Hepatocyte (in vitro differentiated cells): Measurements from ENCODE around the gene CHRNB4. TPM values are rescaled to one million over a fixed set of nuclear protein-coding genes. Genes with fewer than 3 reads are reported as not detected.

ENCODE experiments used
- DNase-seq: peaks from one replicate; pipeline ENCODE4 v3.0.0-alpha.2; 2016; ENCODE audit warnings: low spot score
- H2AFZ ChIP-seq: fragments of 200-600 bp; sonication (generic); 2 replicates; pipeline ENCODE4 v1.6.0; 2016; ENCODE audit warnings: antibody characterized with exemption, mild to moderate bottlenecking
- H3K27ac ChIP-seq: fragments of 200-600 bp; sonication (generic); 2 replicates; pipeline ENCODE4 v1.5.1; 2016; ENCODE audit warnings: mild to moderate bottlenecking
- H3K27me3 ChIP-seq: fragments of 200-600 bp; sonication (generic); 2 replicates; pipeline ENCODE4 v1.6.1; 2016
- H3K36me3 ChIP-seq: fragments of 200-600 bp; sonication (generic); replicated peaks from 2 replicates; pipeline ENCODE4 v1.5.1; 2016; ENCODE audit warnings: low read depth; ENCODE audit not compliant: insufficient read depth
- H3K4me1 ChIP-seq: fragments of 200-600 bp; sonication (generic); 2 replicates; pipeline ENCODE4 v1.5.1; 2016; ENCODE audit warnings: mild to moderate bottlenecking, moderate library complexity; ENCODE audit not compliant: insufficient read depth
- H3K4me2 ChIP-seq: fragments of 200-600 bp; sonication (generic); 2 replicates; pipeline ENCODE4 v1.6.0; 2016
- H3K4me3 ChIP-seq: fragments of 200-600 bp; sonication (generic); 2 replicates; pipeline ENCODE4 v1.5.1; 2016; ENCODE audit warnings: mild to moderate bottlenecking
- H3K79me2 ChIP-seq: fragments of 200-600 bp; sonication (generic); 2 replicates; pipeline ENCODE4 v1.6.0; 2017; ENCODE audit warnings: mild to moderate bottlenecking
- H3K9me2 ChIP-seq: fragments of 200-600 bp; sonication (generic); replicated peaks from 2 replicates; pipeline ENCODE4 v1.6.0; 2017; ENCODE audit warnings: mild to moderate bottlenecking; ENCODE audit not compliant: insufficient read depth
- H3K9me3 ChIP-seq: fragments of 200-600 bp; sonication (generic); 2 replicates; pipeline ENCODE4 v1.5.1; 2016; ENCODE audit warnings: low read depth, mild to moderate bottlenecking
- H4K20me1 ChIP-seq: fragments of 200-600 bp; sonication (generic); 2 replicates; pipeline ENCODE4 v1.6.0; 2016; ENCODE audit warnings: mild to moderate bottlenecking; ENCODE audit not compliant: insufficient read depth, poor library complexity, severe bottlenecking
- EZH2 ChIP-seq: fragments of 200-600 bp; sonication (generic); IDR thresholded peaks from 2 replicates; pipeline ENCODE4 v1.6.1; 2016; ENCODE audit warnings: antibody characterized with exemption, mild to moderate bottlenecking, borderline replicate concordance
- EZH2phosphoT487 ChIP-seq: fragments of 200-600 bp; sonication (generic); IDR thresholded peaks from one replicate; pipeline ENCODE4 v1.6.1; 2018; ENCODE audit warnings: antibody characterized with exemption, mild to moderate bottlenecking, low read depth, moderate library complexity; ENCODE audit not compliant: unreplicated experiment, severe bottlenecking
- WGBS: methylation state at CpG from one replicate; pipeline ENCODE4 v1.1.6; 2016; ENCODE audit warnings: low lambda C conversion rate; ENCODE audit errors: missing lambda C conversion rate; 5-methylcytosine and 5-hydroxymethylcytosine counted together
- polyA plus RNA-seq: library from polyadenylated mRNA; unstranded; fragments of >200 nt; fragmentation: Nextera tagmentation; extraction: Ambion mirVana; gene quantifications from 2 replicates; pipeline ENCODE4 v1.2.1, GENCODE V29; 2016
- total RNA-seq: library from RNA; depleted of rRNA; stranded (reverse); fragments of >200 nt; gene quantifications from 2 replicates; pipeline ENCODE4 v1.2.3, GENCODE V29; 2014
- TF ChIP-seq, protein P1 (sequence below): fragments of 200-600 bp; sonication (generic); IDR thresholded peaks from 2 replicates; pipeline ENCODE4 v1.5.1; 2016; ENCODE audit warnings: antibody characterized with exemption, mild to moderate bottlenecking; ENCODE audit not compliant: poor library complexity

CHRNB4 gene
- total and polyA plus RNA-seq, 2 experiments from 2014 or later, result 0.48 TPM; not detected in 1

GRCh38 chr15:78630886-78631633, 9.9 kb downstream of the CHRNB4 start:
- no peak overlapping the region for H3K4me2 ChIP-seq
- no peak overlapping the region for H3K27ac ChIP-seq
- no peak overlapping the region for H2AFZ ChIP-seq
- peaks cover 21% of the 10 kb centered on the region for H3K27me3 ChIP-seq
- H4K20me1 ChIP-seq, result no peaks in the 10 kb centered on the region
- H3K4me3 ChIP-seq, result no peak overlapping the region
- H3K4me1 ChIP-seq, result no peaks in the 10 kb centered on the region
- H3K9me2 ChIP-seq, result no peaks in the 10 kb centered on the region
- H3K79me2 ChIP-seq, result no peaks in the 10 kb centered on the region
- H3K9me3 ChIP-seq, result no peaks in the 10 kb centered on the region
- TF ChIP-seq EZH2 (no peak), EZH2phosphoT487 (no peak)
- TF ChIP-seq, protein P1, sequence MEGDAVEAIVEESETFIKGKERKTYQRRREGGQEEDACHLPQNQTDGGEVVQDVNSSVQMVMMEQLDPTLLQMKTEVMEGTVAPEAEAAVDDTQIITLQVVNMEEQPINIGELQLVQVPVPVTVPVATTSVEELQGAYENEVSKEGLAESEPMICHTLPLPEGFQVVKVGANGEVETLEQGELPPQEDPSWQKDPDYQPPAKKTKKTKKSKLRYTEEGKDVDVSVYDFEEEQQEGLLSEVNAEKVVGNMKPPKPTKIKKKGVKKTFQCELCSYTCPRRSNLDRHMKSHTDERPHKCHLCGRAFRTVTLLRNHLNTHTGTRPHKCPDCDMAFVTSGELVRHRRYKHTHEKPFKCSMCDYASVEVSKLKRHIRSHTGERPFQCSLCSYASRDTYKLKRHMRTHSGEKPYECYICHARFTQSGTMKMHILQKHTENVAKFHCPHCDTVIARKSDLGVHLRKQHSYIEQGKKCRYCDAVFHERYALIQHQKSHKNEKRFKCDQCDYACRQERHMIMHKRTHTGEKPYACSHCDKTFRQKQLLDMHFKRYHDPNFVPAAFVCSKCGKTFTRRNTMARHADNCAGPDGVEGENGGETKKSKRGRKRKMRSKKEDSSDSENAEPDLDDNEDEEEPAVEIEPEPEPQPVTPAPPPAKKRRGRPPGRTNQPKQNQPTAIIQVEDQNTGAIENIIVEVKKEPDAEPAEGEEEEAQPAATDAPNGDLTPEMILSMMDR, result no peak
- 85% methylated on average over 9 of the region's 9 CpGs for WGBS
- no peak for DNase-seq
- H3K36me3 ChIP-seq, result no peaks in the 10 kb centered on the region

- Histone ChIP-seq H3K9me2 (no peaks in the 10 kb centered on the region), H3K36me3 (no peaks in the 10 kb centered on the region), H3K4me3 (no peak overlapping the region), H3K4me2 (no peak overlapping the region), H3K79me2 (no peaks in the 10 kb centered on the region), H4K20me1 (no peaks in the 10 kb centered on the region), H2AFZ (no peak overlapping the region), H3K9me3 (no peaks in the 10 kb centered on the region), H3K27me3 (peaks cover 22% of the 10 kb centered on the region), H3K27ac (no peak overlapping the region), H3K4me1 (no peaks in the 10 kb centered on the region)
- 96% methylated on average over 12 of the region's 12 CpGs for WGBS
- TF ChIP-seq EZH2phosphoT487 (no peak), EZH2 (no peak)
- TF ChIP-seq, protein P1, result no peak
- DNase-seq, result no peak
Measured at GRCh38 chr15:78629716-78630065, 11.3 kb downstream of the CHRNB4 start.

DNA sequence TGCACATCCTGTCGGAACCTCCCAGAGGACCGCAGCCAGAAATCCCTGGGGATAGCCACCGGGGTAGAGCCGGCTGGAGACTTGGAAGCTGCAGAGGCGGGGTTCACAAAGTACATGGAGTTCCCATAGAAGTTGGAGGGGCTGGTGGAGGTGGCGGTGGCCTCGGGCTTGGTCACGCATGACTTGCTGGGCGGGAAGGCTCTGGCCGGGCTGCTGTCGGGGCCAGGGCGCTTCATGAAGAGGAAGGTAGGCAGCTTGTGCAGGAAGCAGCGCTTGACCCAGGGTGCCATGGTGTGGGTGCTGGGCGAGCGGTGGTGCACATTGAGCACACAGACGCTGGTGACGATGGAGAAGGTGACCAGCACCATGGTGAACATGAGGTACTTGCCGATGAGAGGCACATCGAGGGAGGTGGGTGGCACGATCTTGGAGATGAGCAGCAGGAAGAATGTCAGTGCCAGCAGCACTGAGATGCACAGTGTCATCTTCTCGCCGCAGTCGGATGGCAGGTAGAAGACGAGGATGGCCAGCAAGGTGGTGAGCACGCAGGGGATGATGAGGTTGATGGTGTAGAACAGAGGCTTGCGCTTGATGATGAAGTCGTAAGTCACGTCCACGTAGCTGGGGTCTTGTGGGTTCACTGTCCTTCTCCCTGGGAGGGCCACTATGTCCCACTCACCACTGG, 11.8 kb downstream of the CHRNB4 start:
- TF ChIP-seq EZH2phosphoT487, result no peak
- TF ChIP-seq, protein P1, result no peak
- no peak for TF ChIP-seq EZH2

More for the DNA sequence above, 11.8 kb downstream of the CHRNB4 start:
- Histone ChIP-seq H3K79me2 (no peaks in the 10 kb centered on the region), H3K9me3 (no peaks in the 10 kb centered on the region), H3K36me3 (no peaks in the 10 kb centered on the region), H2AFZ (no peak overlapping the region), H3K4me2 (no peak overlapping the region), H3K27ac (no peak overlapping the region), H4K20me1 (no peaks in the 10 kb centered on the region), H3K4me3 (no peak overlapping the region), H3K9me2 (no peaks in the 10 kb centered on the region), H3K27me3 (peaks cover 22% of the 10 kb centered on the region), H3K4me1 (no peaks in the 10 kb centered on the region)
- DNase-seq, result no peak
- 96% methylated on average over 28 of the region's 29 CpGs for WGBS
